Upper lobe of left lung (tissue), 6 donors: ENCODE results near the gene METTL25B. TPM values are rescaled to one million over a fixed set of nuclear protein-coding genes. Genes with fewer than 3 reads are reported as not detected.

Experiments used
- ATAC-seq, 2 donors: fragments of 200-7000 bp; cut with Tn5 transposase; one replicate each; pipeline ENCODE4 v1.9.1; 2022; ENCODE audit warnings: mild to moderate bottlenecking in 2 of 2, moderate library complexity in 2 of 2; ENCODE audit not compliant: low FRiP score in 2 of 2
- DNase-seq, 2 donors: peaks; one replicate each; pipeline ENCODE4 v3.0.0-alpha.2; 2019 to 2020
- H3K27ac ChIP-seq, 4 donors: fragments of 200-600 bp; sonication (generic); one replicate each; pipeline ENCODE4 v1.5.1; 2016 to 2019
- H3K27me3 ChIP-seq, 4 donors: fragments of 200-600 bp; sonication (generic); one replicate each; pipeline ENCODE4 v1.5.1; 2017 to 2019
- H3K36me3 ChIP-seq, 4 donors: fragments of 200-600 bp; sonication (generic); one replicate each; pipeline ENCODE4 v1.5.1; 2016 to 2019
- H3K4me1 ChIP-seq, 4 donors: fragments of 200-600 bp; sonication (generic); one replicate each; pipeline ENCODE4 v1.5.1; 2018 to 2019
- H3K4me3 ChIP-seq, 4 donors: fragments of 200-600 bp; sonication (generic); one replicate each; pipeline ENCODE4 v1.5.1; 2017 to 2019; ENCODE audit warnings: mild to moderate bottlenecking in 2 of 4, moderate library complexity in 1 of 4
- H3K9me3 ChIP-seq, 4 donors: fragments of 200-600 bp; sonication (generic); one replicate each; pipeline ENCODE4 v1.5.1; 2018 to 2019
- EP300 ChIP-seq, 4 donors: sonication (generic); formaldehyde crosslinking; IDR thresholded peaks; one replicate each; pipeline ENCODE4 v1.5.1; 2017; ENCODE audit warnings: antibody characterized with exemption in 4 of 4, control low read depth in 2 of 4
- POLR2A ChIP-seq, 4 donors: fragments of 450-650 bp; IDR thresholded peaks; one replicate each; pipeline ENCODE4 v1.5.1; 2016 to 2017; ENCODE audit warnings: antibody characterized with exemption in 4 of 4, mild to moderate bottlenecking in 2 of 4
- POLR2AphosphoS5 ChIP-seq, 2 donors: sonication (generic); formaldehyde crosslinking; IDR thresholded peaks; one replicate each; pipeline ENCODE4 v1.5.1; 2017; ENCODE audit warnings: antibody characterized with exemption in 2 of 2
- WGBS, 2 donors: methylation state at CpG; one replicate each; pipeline ENCODE4 v1.1.5; 2017 to 2018; 5-methylcytosine and 5-hydroxymethylcytosine counted together
- total RNA-seq, 6 donors: library from RNA; depleted of rRNA in 4 of 6; stranded (reverse); fragments of >200 nt in 4 of 6; gene quantifications; one replicate each; pipeline versions ENCODE4 v1.1.0 to v1.2.1, GENCODE V29; 2016 to 2021
- TF ChIP-seq, protein P1 (sequence below), 6 experiments: fragments of 450-650 bp in 4 of 6; fragments of 200-600 bp in 2 of 6; sonication (generic) in 2 of 6; IDR thresholded peaks; one replicate each; pipeline ENCODE4 v1.5.1; 2016 to 2019; ENCODE audit warnings: antibody characterized with exemption in 6 of 6
- donor health status: DM: no; HTN: no; CAD: no; lungs with moderate emphysema.
- donor health status: DM: no; HTN: yes; CAD: no; lungs with severe emphysema.

Gene METTL25B
- total RNA-seq, 6 donors from 2014 or later, result 23.4 to 131 (median 39.9) TPM

GRCh38 chr1:156693848-156694689 lies 34.2 kb upstream of the METTL25B start:
- Histone ChIP-seq H3K36me3 (no peaks in the 10 kb centered on the region), H3K4me3 (no peak overlapping the region), H3K4me1 (peaks cover 18 to 30% (median 23%) of the 10 kb centered on the region in 4 donors), H3K27me3 (peaks cover 0 to 16% (median 7%) of the 10 kb centered on the region in 4 donors), H3K9me3 (no peaks in the 10 kb centered on the region), H3K27ac (no peak overlapping the region)
- ATAC-seq (no peak), DNase-seq (no peak)
- TF ChIP-seq, protein P1, sequence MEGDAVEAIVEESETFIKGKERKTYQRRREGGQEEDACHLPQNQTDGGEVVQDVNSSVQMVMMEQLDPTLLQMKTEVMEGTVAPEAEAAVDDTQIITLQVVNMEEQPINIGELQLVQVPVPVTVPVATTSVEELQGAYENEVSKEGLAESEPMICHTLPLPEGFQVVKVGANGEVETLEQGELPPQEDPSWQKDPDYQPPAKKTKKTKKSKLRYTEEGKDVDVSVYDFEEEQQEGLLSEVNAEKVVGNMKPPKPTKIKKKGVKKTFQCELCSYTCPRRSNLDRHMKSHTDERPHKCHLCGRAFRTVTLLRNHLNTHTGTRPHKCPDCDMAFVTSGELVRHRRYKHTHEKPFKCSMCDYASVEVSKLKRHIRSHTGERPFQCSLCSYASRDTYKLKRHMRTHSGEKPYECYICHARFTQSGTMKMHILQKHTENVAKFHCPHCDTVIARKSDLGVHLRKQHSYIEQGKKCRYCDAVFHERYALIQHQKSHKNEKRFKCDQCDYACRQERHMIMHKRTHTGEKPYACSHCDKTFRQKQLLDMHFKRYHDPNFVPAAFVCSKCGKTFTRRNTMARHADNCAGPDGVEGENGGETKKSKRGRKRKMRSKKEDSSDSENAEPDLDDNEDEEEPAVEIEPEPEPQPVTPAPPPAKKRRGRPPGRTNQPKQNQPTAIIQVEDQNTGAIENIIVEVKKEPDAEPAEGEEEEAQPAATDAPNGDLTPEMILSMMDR (IDR thresholded peaks at IDR 0.05), result peak in 1 of 6 experiments; percentile 11
- no peak for TF ChIP-seq POLR2A (IDR thresholded peaks at IDR 0.05)
- TF ChIP-seq POLR2AphosphoS5 (IDR thresholded peaks at IDR 0.05), result no peak
- 64 to 70% methylated on average over 12 of the region's 12 CpGs for WGBS, 2 donors

GRCh38 chr1:156694690-156694962 lies 33.6 kb upstream of the METTL25B start:
- Histone ChIP-seq H3K9me3 (no peaks in the 10 kb centered on the region), H3K27me3 (peaks cover 0 to 16% (median 7%) of the 10 kb centered on the region in 4 donors), H3K4me1 (peaks cover 18 to 25% (median 19%) of the 10 kb centered on the region in 4 donors), H3K36me3 (no peaks in the 10 kb centered on the region), H3K27ac (no peak overlapping the region), H3K4me3 (no peak overlapping the region)
- ATAC-seq (no peak), DNase-seq (no peak)
- no peak for TF ChIP-seq EP300 (IDR thresholded peaks at IDR 0.05)
- TF ChIP-seq POLR2AphosphoS5 (IDR thresholded peaks at IDR 0.05), result no peak
- TF ChIP-seq, protein P1 (IDR thresholded peaks at IDR 0.05), result no peak
- TF ChIP-seq POLR2A (IDR thresholded peaks at IDR 0.05), result no peak
- WGBS, 2 donors, result 93 to 95% methylated on average over 5 of the region's 5 CpGs

DNA sequence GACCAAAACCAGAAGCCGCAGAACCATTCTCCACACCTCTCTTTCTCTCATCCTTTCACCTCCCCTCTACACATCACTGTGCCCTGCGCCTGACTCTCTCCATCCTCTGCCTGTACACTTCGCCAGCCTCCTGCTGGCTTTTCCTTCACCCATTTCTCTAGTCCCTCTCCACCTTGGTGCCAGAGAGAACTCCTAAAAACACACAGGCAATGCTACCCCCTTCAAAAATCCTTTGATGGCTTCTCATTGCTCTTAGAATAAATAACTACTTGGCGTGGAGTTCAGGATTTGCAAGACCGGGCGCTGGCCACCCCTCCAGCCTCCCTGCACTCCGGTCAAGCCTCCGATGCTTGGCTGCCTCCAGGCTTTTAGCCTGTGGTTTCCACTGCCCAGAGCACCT lies 31.5 kb upstream of the METTL25B start:
- Histone ChIP-seq H3K4me3 (no peak overlapping the region), H3K27me3 (peaks cover 0 to 5% (median 2%) of the 10 kb centered on the region in 4 donors), H3K36me3 (no peaks in the 10 kb centered on the region), H3K9me3 (no peaks in the 10 kb centered on the region), H3K4me1 (peaks cover 13 to 15% (median 14%) of the 10 kb centered on the region in 4 donors), H3K27ac (no peak overlapping the region)
- TF ChIP-seq, protein P1 (IDR thresholded peaks at IDR 0.05), result no peak
- TF ChIP-seq POLR2AphosphoS5 (IDR thresholded peaks at IDR 0.05) (no peak), POLR2A (IDR thresholded peaks at IDR 0.05) (no peak), EP300 (IDR thresholded peaks at IDR 0.05) (no peak)
- ATAC-seq, result no peak
- WGBS, 2 donors, result 91 to 95% methylated on average over 8 of the region's 8 CpGs
- DNase-seq, result no peak

- no peak for DNase-seq
- peaks cover 0 to 5% (median 2%) of the 10 kb centered on the region in 4 donors for H3K27me3 ChIP-seq
- TF ChIP-seq EP300 (IDR thresholded peaks at IDR 0.05), result no peak
- TF ChIP-seq, protein P1 (IDR thresholded peaks at IDR 0.05), result no peak
- no peak for TF ChIP-seq POLR2A (IDR thresholded peaks at IDR 0.05)
- no peak for TF ChIP-seq POLR2AphosphoS5 (IDR thresholded peaks at IDR 0.05)
- no peak for ATAC-seq
- peaks cover 6 to 8% (median 7%) of the 10 kb centered on the region in 4 donors for H3K4me1 ChIP-seq
- no peak overlapping the region for H3K4me3 ChIP-seq
- no peaks in the 10 kb centered on the region for H3K9me3 ChIP-seq
- 82 to 91% methylated on average over 8 of the region's 8 CpGs for WGBS, 2 donors
- no peak overlapping the region for H3K27ac ChIP-seq
- no peaks in the 10 kb centered on the region for H3K36me3 ChIP-seq
Measured at GRCh38 chr1:156697481-156697880, 30.8 kb upstream of the METTL25B start.

- Histone ChIP-seq H3K4me3 (no peak overlapping the region), H3K36me3 (no peaks in the 10 kb centered on the region), H3K4me1 (no peaks in the 10 kb centered on the region), H3K9me3 (no peaks in the 10 kb centered on the region), H3K27me3 (peaks cover 0 to 10% (median under 1%) of the 10 kb centered on the region in 4 donors), H3K27ac (no peak overlapping the region)
- no peak for ATAC-seq
- TF ChIP-seq, protein P1 (IDR thresholded peaks at IDR 0.05), result no peak
- TF ChIP-seq POLR2A (IDR thresholded peaks at IDR 0.05), result no peak
- no peak for TF ChIP-seq EP300 (IDR thresholded peaks at IDR 0.05)
- TF ChIP-seq POLR2AphosphoS5 (IDR thresholded peaks at IDR 0.05), result no peak
- DNase-seq, result no peak
- 33 to 70% methylated on average over 1 of the region's 1 CpG for WGBS, 2 donors
Measured at GRCh38 chr1:156698995-156699394, 29.3 kb upstream of the METTL25B start.
